Measurements from ENCODE around the gene ZC3H18. TPM values are rescaled to one million over a fixed set of nuclear protein-coding genes. Genes with fewer than 3 reads are reported as not detected.

The ZC3H18 gene
- total and polyA plus RNA-seq, 2 experiments from 2014 or later = 16.8 to 37.1 TPM

- no peak overlapping the region for H2AFZ ChIP-seq
- no peak for DNase-seq (ENCODE audit: low spot score)
- 96% methylated on average over 29 of the region's 29 CpGs for WGBS (ENCODE audit: low lambda C conversion rate, missing lambda C conversion rate)
- H3K4me2 ChIP-seq = no peak overlapping the region
- no peak overlapping the region for H3K27ac ChIP-seq
- peaks cover 9% of the 10 kb centered on the region for H3K4me1 ChIP-seq (ENCODE audit: insufficient read depth)
- no peaks in the 10 kb centered on the region for H3K9me2 ChIP-seq (replicated peaks; ENCODE audit: insufficient read depth)
- H3K79me2 ChIP-seq = peaks cover 10% of the 10 kb centered on the region
- H3K27me3 ChIP-seq = no peaks in the 10 kb centered on the region
- H3K9me3 ChIP-seq (ENCODE audit: low read depth) = no peaks in the 10 kb centered on the region
- no peaks in the 10 kb centered on the region for H3K36me3 ChIP-seq (replicated peaks; ENCODE audit: insufficient read depth, low read depth)
- H3K4me3 ChIP-seq = no peak overlapping the region
- no peak for TF ChIP-seq CTCF (IDR thresholded peaks at IDR 0.05; ENCODE audit: poor library complexity)
- TF ChIP-seq EZH2 (IDR thresholded peaks at IDR 0.05; ENCODE audit: borderline replicate concordance) = no peak
- TF ChIP-seq EZH2phosphoT487 (IDR thresholded peaks at IDR 0.05; ENCODE audit: low read depth, severe bottlenecking, unreplicated experiment) = no peak
- peaks cover 7% of the 10 kb centered on the region for H4K20me1 ChIP-seq (ENCODE audit: insufficient read depth, poor library complexity, severe bottlenecking)
Measured at GRCh38 chr16:88622866-88623265, 52.7 kb downstream of the ZC3H18 start.

GRCh38 chr16:88623858-88624257, 53.7 kb downstream of the ZC3H18 start:
- no peaks in the 10 kb centered on the region for H3K36me3 ChIP-seq (replicated peaks; ENCODE audit: insufficient read depth, low read depth)
- TF ChIP-seq CTCF (IDR thresholded peaks at IDR 0.05; ENCODE audit: poor library complexity) (no peak), EZH2phosphoT487 (IDR thresholded peaks at IDR 0.05; ENCODE audit: low read depth, severe bottlenecking, unreplicated experiment) (no peak), EZH2 (IDR thresholded peaks at IDR 0.05; ENCODE audit: borderline replicate concordance) (no peak)
- H3K79me2 ChIP-seq = peaks cover 7% of the 10 kb centered on the region
- H3K4me3 ChIP-seq = no peak overlapping the region
- no peak for DNase-seq (ENCODE audit: low spot score)
- 97% methylated on average over 13 of the region's 13 CpGs for WGBS (ENCODE audit: low lambda C conversion rate, missing lambda C conversion rate)
- H3K4me1 ChIP-seq (ENCODE audit: insufficient read depth) = peaks cover under 1% of the 10 kb centered on the region
- no peak overlapping the region for H3K4me2 ChIP-seq
- H3K27ac ChIP-seq = no peak overlapping the region
- H3K27me3 ChIP-seq = no peaks in the 10 kb centered on the region
- no peaks in the 10 kb centered on the region for H3K9me2 ChIP-seq (replicated peaks; ENCODE audit: insufficient read depth)
- no peaks in the 10 kb centered on the region for H3K9me3 ChIP-seq (ENCODE audit: low read depth)
- H2AFZ ChIP-seq = no peak overlapping the region
- no peaks in the 10 kb centered on the region for H4K20me1 ChIP-seq (ENCODE audit: insufficient read depth, poor library complexity, severe bottlenecking)

GRCh38 chr16:88624481-88624880, 54.3 kb downstream of the ZC3H18 start:
- TF ChIP-seq EZH2 (IDR thresholded peaks at IDR 0.05; ENCODE audit: borderline replicate concordance) = no peak
- no peak for TF ChIP-seq CTCF (IDR thresholded peaks at IDR 0.05; ENCODE audit: poor library complexity)
- no peak for TF ChIP-seq EZH2phosphoT487 (IDR thresholded peaks at IDR 0.05; ENCODE audit: low read depth, severe bottlenecking, unreplicated experiment)
- H3K27ac ChIP-seq = no peak overlapping the region
- H4K20me1 ChIP-seq (ENCODE audit: insufficient read depth, poor library complexity, severe bottlenecking) = no peaks in the 10 kb centered on the region
- H3K9me3 ChIP-seq (ENCODE audit: low read depth) = no peaks in the 10 kb centered on the region
- H3K4me3 ChIP-seq = no peak overlapping the region
- WGBS (ENCODE audit: low lambda C conversion rate, missing lambda C conversion rate) = 98% methylated on average over 15 of the region's 18 CpGs
- no peak for DNase-seq (ENCODE audit: low spot score)
- H3K79me2 ChIP-seq = peaks cover 7% of the 10 kb centered on the region
- H3K9me2 ChIP-seq (replicated peaks; ENCODE audit: insufficient read depth) = no peaks in the 10 kb centered on the region
- H2AFZ ChIP-seq = no peak overlapping the region
- H3K4me2 ChIP-seq = no peak overlapping the region
- H3K36me3 ChIP-seq (replicated peaks; ENCODE audit: insufficient read depth, low read depth) = no peaks in the 10 kb centered on the region
- no peaks in the 10 kb centered on the region for H3K4me1 ChIP-seq (ENCODE audit: insufficient read depth)
- no peaks in the 10 kb centered on the region for H3K27me3 ChIP-seq
